Measurements from ENCODE around the gene EIF3K. TPM values are rescaled to one million over a fixed set of nuclear protein-coding genes. Genes with fewer than 3 reads are reported as not detected.

Gene EIF3K
- total and polyA plus RNA-seq, 10 of the 15 experiments (the other 5 are each of a cell fraction or from before 2014, with no cell fraction given): 330 to 927 (median 436) TPM

DNA sequence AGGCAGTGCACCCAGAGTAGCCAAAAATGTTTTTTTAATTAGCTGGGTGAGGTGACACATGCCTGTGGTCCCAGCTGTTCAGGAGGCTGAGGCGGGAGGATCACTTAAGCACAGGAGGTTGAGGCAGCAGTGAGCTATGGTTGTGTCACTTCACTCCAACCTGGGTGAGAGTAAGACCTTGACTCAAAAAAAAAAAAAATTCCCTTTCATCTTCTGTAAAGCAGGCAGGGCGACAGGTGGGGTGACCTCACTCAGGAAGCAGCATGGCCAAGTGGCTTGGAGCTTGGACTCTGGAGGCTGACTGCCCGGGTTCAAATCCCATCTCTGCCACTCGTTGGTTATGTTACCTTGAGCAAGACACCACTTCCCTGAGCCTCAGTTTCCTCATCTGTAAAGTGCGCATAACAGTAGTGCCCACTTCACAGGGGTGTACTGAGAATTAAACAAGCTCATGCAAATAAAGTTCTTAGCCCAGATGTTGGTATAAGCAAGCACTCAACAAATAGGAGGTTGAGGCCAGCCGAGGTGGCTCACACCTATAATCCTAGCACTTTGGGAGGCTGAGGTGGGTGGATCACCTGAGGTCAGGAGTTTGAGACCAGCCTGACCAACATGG lies 49.5 kb upstream of the EIF3K start:
- no TSS peak for BruUV-seq (replicated peaks)

GRCh38 chr19:38571682-38572081 lies 47.3 kb upstream of the EIF3K start:
- POLR2A ChIA-PET: no interaction called here
- no peaks in the 10 kb centered on the region; a peak in 1 of 4 replicates for H3K27me3 ChIP-seq (replicated peaks in 1 of 2; ENCODE audit: control insufficient read depth in 2 of 2, insufficient read depth in 2 of 2, low read length in 1 of 2)
- DNase-seq (ENCODE audit: low read depth, low spot score) (no peak), ATAC-seq (0 out of 3 replicates have a peak, but pooled peaks have one; percentile 12), FAIRE-seq (no peak)
- CTCF ChIA-PET: interaction anchor here (1.1 to 1.4 kb wide), 2 partner anchors 9 to 63 kb away, joined by 3 read pairs; no protein-coding TSS in a partner anchor
- no peak overlapping the region for H3K4me3 ChIP-seq
- intact Hi-C loops (cut with micrococcal nuclease; ENCODE audit: unreplicated experiment) (no loop called here), in situ Hi-C loops (cut with MboI) (no loop called here)
- no peak overlapping the region for H3K27ac ChIP-seq (ENCODE audit: control insufficient read depth, insufficient read depth)
- H3K79me2 ChIP-seq (ENCODE audit: control insufficient read depth, insufficient read depth, low read length): no peaks in the 10 kb centered on the region
- H2AFZ ChIP-seq (ENCODE audit: control insufficient read depth, low read depth, low read length): no peak overlapping the region
- BruUV-seq (replicated peaks): no TSS peak
- WGBS (ENCODE audit: insufficient coverage, insufficient replicate concordance, low lambda C conversion rate, missing lambda C conversion rate): 55% methylated on average over 2 of the region's 2 CpGs
- no peaks in the 10 kb centered on the region for H3K36me3 ChIP-seq (ENCODE audit: control insufficient read depth in 2 of 2, insufficient read depth in 2 of 2, low read length in 1 of 2)
- no peak overlapping the region for H3K9ac ChIP-seq (ENCODE audit: control insufficient read depth, insufficient read depth, low read length)
- no peak overlapping the region for H3K4me2 ChIP-seq (ENCODE audit: control insufficient read depth, insufficient read depth)
- H4K20me1 ChIP-seq (ENCODE audit: control insufficient read depth, insufficient read depth): no peaks in the 10 kb centered on the region
- SMC1A ChIA-PET (ENCODE audit: uncharacterized antibody, unreplicated experiment): interaction anchor here (0.8 kb wide), 1 partner anchor 12 kb away, joined by 4 read pairs; no protein-coding TSS in a partner anchor
- no peaks in the 10 kb centered on the region for H3K9me3 ChIP-seq (replicated peaks; ENCODE audit: control insufficient read depth, insufficient read depth, low read length)
- H3K4me1 ChIP-seq (ENCODE audit: control insufficient read depth, insufficient read depth, low read length): peaks cover 3% of the 10 kb centered on the region
- RAD21 ChIA-PET (ENCODE audit: unreplicated experiment): no interaction called here
- no peak for TF ChIP-seq SRF (IDR thresholded peaks at IDR 0.05; ENCODE audit: low read depth in 2 of 2, low read length in 2 of 2)
- no peak for TF ChIP-seq PML (IDR thresholded peaks at IDR 0.05; ENCODE audit: low read length)
- TF ChIP-seq, protein P1, sequence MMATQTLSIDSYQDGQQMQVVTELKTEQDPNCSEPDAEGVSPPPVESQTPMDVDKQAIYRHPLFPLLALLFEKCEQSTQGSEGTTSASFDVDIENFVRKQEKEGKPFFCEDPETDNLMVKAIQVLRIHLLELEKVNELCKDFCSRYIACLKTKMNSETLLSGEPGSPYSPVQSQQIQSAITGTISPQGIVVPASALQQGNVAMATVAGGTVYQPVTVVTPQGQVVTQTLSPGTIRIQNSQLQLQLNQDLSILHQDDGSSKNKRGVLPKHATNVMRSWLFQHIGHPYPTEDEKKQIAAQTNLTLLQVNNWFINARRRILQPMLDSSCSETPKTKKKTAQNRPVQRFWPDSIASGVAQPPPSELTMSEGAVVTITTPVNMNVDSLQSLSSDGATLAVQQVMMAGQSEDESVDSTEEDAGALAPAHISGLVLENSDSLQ (IDR thresholded peaks at IDR 0.05): peak; percentile 91
- TF ChIP-seq, protein P2, sequence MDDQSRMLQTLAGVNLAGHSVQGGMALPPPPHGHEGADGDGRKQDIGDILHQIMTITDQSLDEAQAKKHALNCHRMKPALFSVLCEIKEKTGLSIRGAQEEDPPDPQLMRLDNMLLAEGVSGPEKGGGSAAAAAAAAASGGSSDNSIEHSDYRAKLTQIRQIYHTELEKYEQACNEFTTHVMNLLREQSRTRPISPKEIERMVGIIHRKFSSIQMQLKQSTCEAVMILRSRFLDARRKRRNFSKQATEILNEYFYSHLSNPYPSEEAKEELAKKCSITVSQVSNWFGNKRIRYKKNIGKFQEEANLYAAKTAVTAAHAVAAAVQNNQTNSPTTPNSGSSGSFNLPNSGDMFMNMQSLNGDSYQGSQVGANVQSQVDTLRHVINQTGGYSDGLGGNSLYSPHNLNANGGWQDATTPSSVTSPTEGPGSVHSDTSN (IDR thresholded peaks at IDR 0.05; ENCODE audit: insufficient replicate concordance, low read depth, low read length): peak; percentile 74
- no peak for TF ChIP-seq BMI1 (IDR thresholded peaks at IDR 0.05; ENCODE audit: borderline replicate concordance)
- TF ChIP-seq, protein P3, sequence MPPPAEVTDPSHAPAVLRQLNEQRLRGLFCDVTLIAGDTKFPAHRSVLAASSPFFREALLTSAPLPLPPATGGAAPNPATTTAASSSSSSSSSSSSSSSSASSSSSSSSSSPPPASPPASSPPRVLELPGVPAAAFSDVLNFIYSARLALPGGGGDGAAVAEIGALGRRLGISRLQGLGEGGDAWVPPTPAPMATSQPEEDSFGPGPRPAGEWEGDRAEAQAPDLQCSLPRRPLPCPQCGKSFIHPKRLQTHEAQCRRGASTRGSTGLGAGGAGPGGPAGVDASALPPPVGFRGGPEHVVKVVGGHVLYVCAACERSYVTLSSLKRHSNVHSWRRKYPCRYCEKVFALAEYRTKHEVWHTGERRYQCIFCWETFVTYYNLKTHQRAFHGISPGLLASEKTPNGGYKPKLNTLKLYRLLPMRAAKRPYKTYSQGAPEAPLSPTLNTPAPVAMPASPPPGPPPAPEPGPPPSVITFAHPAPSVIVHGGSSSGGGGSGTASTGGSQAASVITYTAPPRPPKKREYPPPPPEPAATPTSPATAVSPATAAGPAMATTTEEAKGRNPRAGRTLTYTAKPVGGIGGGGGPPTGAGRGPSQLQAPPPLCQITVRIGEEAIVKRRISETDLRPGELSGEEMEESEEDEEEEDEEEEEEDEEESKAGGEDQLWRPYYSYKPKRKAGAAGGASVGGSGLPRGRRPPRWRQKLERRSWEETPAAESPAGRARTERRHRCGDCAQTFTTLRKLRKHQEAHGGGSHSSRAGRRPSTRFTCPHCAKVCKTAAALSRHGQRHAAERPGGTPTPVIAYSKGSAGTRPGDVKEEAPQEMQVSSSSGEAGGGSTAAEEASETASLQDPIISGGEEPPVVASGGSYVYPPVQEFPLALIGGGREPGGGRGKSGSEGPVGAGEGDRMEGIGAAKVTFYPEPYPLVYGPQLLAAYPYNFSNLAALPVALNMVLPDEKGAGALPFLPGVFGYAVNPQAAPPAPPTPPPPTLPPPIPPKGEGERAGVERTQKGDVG (CRISPR knock-in tag; IDR thresholded peaks at IDR 0.05): no peak

More for the DNA sequence above, 49.5 kb upstream of the EIF3K start:
- Histone ChIP-seq H2AFZ (ENCODE audit: control insufficient read depth, low read depth, low read length) (no peak overlapping the region), H3K9me3 (replicated peaks; ENCODE audit: control insufficient read depth, insufficient read depth, low read length) (no peaks in the 10 kb centered on the region), H3K27ac (ENCODE audit: control insufficient read depth, insufficient read depth) (no peak overlapping the region), H4K20me1 (ENCODE audit: control insufficient read depth, insufficient read depth) (no peaks in the 10 kb centered on the region), H3K79me2 (ENCODE audit: control insufficient read depth, insufficient read depth, low read length) (no peaks in the 10 kb centered on the region), H3K4me3 (no peak overlapping the region), H3K36me3 (ENCODE audit: control insufficient read depth in 2 of 2, insufficient read depth in 2 of 2, low read length in 1 of 2) (no peaks in the 10 kb centered on the region), H3K27me3 (replicated peaks in 1 of 2; ENCODE audit: control insufficient read depth in 2 of 2, insufficient read depth in 2 of 2, low read length in 1 of 2) (0 out of 4 replicates have a peak, but pooled peaks cover 0 to 2% of the 10 kb centered on the region in 2 experiments), H3K4me1 (ENCODE audit: control insufficient read depth, insufficient read depth, low read length) (peaks cover 3% of the 10 kb centered on the region), H3K4me2 (ENCODE audit: control insufficient read depth, insufficient read depth) (no peak overlapping the region), H3K9ac (ENCODE audit: control insufficient read depth, insufficient read depth, low read length) (no peak overlapping the region)
- SMC1A ChIA-PET (ENCODE audit: uncharacterized antibody, unreplicated experiment): interaction anchor here (0.5 to 1.9 kb wide), 6 partner anchors 9 to 49 kb away, joined by 3 to 8 read pairs (median 4); partner anchors contain the start of gene EIF3K
- CTCF ChIA-PET: interaction anchor here (0.8 to 1.5 kb wide), 6 partner anchors 9 to 26 kb away, joined by 3 to 6 read pairs (median 4); no protein-coding TSS in a partner anchor
- TF ChIP-seq EED (IDR thresholded peaks at IDR 0.05; ENCODE audit: low read depth) (peak; percentile 27; the same call in 1 of the 2 replicates), ETV6 (conservative IDR thresholded peaks at IDR 0.05 in 1 of 2, IDR thresholded peaks at IDR 0.05 in 1 of 2; ENCODE audit: borderline replicate concordance in 1 of 2, low read depth in 1 of 2) (no peak), CREB1 (IDR thresholded peaks at IDR 0.05; ENCODE audit: low read depth) (0 out of 2 replicates have a peak, but pooled peaks have one; percentile 25), NFYA (IDR thresholded peaks at IDR 0.05; ENCODE audit: borderline replicate concordance, low read depth, low read length) (no peak), CBX3 (IDR thresholded peaks at IDR 0.05; ENCODE audit: borderline replicate concordance, low read depth) (no peak), ATF7 (IDR thresholded peaks at IDR 0.05; ENCODE audit: low read depth) (peak; percentile 42)
- no peak for FAIRE-seq
- POLR2A ChIA-PET: interaction anchor here (0.6 kb wide), 2 partner anchors 9 to 13 kb away, joined by 4 to 5 read pairs; no protein-coding TSS in a partner anchor
- in situ Hi-C loops (cut with MboI): no loop called here
- DNase-seq (ENCODE audit: low read depth, low spot score): no peak
- ATAC-seq: peak; percentile 48
- 48% methylated on average over 6 of the region's 6 CpGs for WGBS (ENCODE audit: insufficient coverage, insufficient replicate concordance, low lambda C conversion rate, missing lambda C conversion rate)
- RAD21 ChIA-PET (ENCODE audit: unreplicated experiment): interaction anchor here (0.8 to 1.4 kb wide), 4 partner anchors 12 to 65 kb away, joined by 3 to 5 read pairs (median 3); no protein-coding TSS in a partner anchor
- intact Hi-C loops (cut with micrococcal nuclease; ENCODE audit: unreplicated experiment): no loop called here

Measured in GM12878 (cell line).